Frontal cortex (tissue), 4 donors: ENCODE data around the gene NUP214. TPM values are rescaled to one million over a fixed set of nuclear protein-coding genes. Genes with fewer than 3 reads are reported as not detected.
"Not testable (repeated sequence)": the region's sequence is repeated elsewhere in the genome, so short reads cannot be mapped to it uniquely, and the experiment has no call there.

ENCODE experiments used
- DNase-seq, 2 donors: peaks; one replicate each; pipeline ENCODE4 v3.0.0; 2012; ENCODE audit warnings: low spot score in 2 of 2
- FAIRE-seq: peaks from 2 replicates; lab custom pipeline; 2012; peaks lifted over from hg19 to GRCh38; lab: Jason Lieb, UNC
- total RNA-seq: library from RNA; depleted of rRNA; stranded (reverse); fragments of >200 nt; gene quantifications from one replicate; pipeline ENCODE4 v1.2.3, GENCODE V29; 2014
- donor health status: control.
- donor health status: control.
- donor health status: control.

Gene NUP214
- total RNA-seq, 1 donor from 2014 or later = 9.0 TPM

DNA sequence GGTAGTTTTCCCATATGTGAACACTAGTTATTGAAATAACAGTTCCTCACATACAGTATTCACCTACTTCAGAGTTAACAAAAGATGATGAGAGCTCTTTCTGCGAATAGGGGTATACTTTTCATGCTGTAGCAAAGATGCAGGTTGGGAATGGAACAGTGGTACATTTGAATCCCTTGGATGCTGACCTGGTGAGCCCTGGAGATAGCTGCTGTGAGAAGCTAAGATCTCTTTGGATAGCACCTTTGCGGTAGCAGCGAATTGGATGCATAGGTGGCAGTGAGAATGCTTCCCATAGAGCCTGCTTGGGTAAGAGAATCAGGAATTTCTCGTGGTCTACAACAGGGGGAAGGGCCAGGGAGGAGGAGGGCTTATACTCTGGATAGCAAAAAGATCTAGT is 61.2 kb downstream of the NUP214 start:
- DNase-seq = no peak
- FAIRE-seq = no peak

DNA sequence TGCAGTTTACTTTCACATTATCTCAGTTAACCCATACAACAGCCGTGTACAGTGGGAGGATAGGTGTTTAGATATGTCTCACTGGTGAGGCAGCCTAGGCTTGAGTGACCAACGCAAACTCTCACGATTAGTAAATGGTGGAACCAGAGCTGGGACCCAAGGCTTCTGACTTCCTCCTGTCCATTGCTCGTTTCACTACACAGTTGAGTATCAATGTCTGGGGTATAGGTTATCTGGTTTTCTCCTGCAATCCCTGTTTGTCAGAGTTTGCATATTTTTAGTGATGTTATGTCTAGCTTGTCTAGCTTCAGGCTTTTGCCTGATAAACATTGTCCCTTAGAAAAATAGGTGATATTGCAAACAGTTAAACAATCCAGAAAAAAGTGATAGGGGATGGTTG is 62.6 kb downstream of the NUP214 start:
- DNase-seq (no peak), FAIRE-seq (no peak)

DNA sequence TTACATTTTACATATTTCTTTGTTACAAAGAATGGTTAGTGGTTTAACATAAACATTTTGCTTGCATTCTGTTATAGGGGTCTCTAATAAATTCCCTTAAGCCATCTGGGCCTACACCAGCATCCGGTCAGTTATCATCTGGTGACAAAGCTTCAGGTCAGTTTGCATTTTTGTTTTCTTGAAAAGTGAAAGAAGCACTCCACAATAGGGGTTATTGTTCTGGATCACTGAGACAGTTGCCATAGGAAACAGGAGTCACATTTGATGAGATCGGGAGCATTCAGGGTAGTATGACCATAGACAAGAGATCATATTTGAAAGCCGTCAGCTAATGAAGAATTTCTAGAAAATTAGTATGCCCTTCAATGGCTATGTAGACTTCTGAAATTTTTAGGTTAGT is 63.6 kb downstream of the NUP214 start:
- FAIRE-seq = no peak
- DNase-seq = no peak

GRCh38 chr9:131190191-131190590 is 64.8 kb downstream of the NUP214 start:
- DNase-seq = no peak
- FAIRE-seq = no peak

DNA sequence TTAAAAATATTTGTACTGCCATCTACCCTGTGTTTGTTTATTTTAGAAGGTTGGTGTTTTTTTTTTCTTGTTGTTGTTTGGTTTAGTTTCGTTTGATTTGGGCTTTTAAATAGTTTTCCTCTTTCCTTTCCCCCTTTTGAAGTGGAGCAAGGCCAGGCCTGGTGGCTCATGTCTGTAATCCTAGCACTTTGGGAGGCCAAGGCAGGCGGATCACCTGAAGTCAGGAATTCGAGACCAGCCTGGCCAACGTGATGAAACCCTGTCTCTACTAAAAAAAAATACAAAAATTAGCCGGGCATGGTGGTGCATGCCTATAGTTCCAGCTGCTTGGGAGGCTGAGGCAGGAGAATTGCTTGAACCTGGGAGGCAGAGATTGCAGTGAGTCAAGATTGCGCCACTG is 65.6 kb downstream of the NUP214 start:
- DNase-seq, FAIRE-seq: not testable (repeated sequence)

DNA sequence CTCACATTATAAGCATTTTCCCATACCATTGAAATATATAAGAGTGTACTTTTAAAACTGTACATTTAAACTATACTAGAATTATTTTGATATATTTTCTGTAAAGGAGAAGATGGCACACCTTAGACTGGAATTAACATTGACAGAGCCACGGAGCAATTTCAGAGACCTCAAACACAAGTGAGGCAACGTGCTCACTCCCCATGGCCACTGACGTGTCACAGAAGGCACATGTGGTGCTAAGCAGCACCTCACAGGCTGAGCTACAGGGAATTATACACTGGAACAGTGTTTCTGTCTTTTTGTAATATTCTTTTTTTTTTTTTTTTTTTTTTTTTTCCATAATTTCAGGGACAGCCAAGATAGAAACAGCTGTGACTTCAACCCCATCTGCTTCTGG is 66.5 kb downstream of the NUP214 start:
- FAIRE-seq (no peak), DNase-seq (no peak)

DNA sequence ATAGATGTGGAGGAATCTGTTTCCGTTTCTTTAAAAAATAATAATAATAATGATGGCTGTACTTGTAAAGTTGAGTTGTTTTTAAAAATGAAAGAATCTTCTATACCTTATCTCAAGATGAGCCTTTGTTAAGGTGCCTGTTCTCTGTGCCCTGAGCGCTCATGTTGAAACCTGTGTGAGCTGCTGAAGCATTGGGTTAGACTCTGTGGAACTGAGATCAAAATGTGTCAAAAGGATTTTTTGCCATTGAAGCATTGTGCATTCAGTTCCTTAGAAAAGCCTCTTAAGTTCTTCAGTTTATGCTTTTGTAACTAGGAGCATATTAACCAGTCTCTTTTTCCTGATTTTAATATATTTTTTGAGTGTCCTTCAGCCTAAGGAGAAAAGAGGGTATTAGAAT is 67.7 kb downstream of the NUP214 start:
- FAIRE-seq = no peak
- DNase-seq = no peak

- FAIRE-seq = no peak
- no peak for DNase-seq
Measured at GRCh38 chr9:131194762-131195161, 69.4 kb downstream of the NUP214 start.

DNA sequence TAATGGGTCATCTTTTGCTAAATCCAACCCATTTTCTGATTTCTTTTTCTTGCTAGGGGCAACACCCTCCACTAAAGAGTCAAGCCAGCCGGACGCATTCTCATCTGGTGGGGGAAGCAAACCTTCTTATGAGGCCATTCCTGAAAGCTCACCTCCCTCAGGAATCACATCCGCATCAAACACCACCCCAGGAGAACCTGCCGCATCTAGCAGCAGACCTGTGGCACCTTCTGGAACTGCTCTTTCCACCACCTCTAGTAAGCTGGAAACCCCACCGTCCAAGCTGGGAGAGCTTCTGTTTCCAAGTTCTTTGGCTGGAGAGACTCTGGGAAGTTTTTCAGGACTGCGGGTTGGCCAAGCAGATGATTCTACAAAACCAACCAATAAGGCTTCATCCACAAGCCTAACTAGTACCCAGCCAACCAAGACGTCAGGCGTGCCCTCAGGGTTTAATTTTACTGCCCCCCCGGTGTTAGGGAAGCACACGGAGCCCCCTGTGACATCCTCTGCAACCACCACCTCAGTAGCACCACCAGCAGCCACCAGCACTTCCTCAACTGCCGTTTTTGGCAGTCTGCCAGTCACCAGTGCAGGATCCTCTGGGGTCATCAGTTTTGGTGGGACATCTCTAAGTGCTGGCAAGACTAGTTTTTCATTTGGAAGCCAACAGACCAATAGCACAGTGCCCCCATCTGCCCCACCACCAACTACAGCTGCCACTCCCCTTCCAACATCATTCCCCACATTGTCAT is 72.0 kb downstream of the NUP214 start:
- DNase-seq = no peak
- no peak for FAIRE-seq

GRCh38 chr9:131198041-131198715 is 72.8 kb downstream of the NUP214 start:
- FAIRE-seq (no peak), DNase-seq (no peak)

DNA sequence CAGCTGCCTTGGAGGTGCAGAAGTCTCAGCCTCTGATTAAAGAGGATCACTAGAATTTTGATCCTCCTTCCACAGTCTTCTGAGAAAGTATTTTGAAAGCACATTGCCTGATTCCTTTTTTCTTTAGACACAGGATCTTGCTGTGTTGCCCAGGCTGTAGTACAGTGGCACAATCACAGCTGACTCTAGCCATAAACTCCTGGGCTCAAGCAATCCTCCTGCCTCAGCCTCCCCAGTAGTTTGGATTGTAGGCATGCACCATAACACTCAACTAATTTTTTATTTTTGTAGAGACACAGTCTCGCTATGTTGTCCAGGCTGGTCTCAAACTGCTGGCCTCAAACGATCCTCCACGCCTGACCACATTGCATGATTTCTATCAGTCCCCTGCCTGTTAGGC is 76.5 kb downstream of the NUP214 start:
- DNase-seq (no peak), FAIRE-seq (no peak)

GRCh38 chr9:131203431-131204218 is 78.2 kb downstream of the NUP214 start:
- no peak for FAIRE-seq
- no peak for DNase-seq

DNA sequence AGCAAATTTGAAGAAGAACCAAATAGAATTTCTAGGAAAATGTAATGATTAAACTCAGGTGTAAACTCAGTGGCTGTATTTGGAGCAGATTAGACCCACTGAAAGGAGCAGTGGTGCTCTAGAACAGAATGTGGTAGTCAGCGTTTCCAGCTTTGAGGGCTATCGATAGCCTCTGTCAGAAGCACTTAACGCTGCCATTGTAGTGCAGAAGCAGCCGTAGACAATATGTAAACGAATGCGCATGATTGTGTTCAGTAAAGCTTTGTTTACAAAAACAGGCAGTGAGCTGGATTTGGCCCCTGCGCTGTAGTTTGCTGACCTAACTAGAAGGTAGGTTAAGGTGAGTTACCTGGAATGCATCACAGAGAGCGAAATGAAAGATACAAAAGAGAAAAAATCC is 78.9 kb downstream of the NUP214 start:
- DNase-seq (no peak), FAIRE-seq (no peak)

DNA sequence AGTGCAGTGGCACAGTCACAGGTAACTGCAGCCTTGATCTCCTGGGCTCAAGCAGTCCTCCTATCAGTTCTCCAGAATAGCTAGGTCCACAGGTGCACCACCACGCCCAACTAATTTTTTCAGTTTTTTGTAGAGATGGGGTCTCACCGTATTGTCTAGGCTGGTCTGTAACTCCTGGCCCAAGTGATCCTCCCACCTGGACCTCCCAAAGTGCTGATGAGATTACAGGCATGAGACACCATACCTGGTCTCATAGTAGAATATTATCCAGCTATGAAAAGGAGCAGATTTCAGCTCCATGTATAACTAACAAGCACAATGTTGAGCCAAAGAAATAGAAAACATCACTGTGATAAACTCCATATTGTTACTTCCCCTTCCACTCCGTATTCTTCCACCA is 81.1 kb downstream of the NUP214 start:
- FAIRE-seq = no peak

DNA sequence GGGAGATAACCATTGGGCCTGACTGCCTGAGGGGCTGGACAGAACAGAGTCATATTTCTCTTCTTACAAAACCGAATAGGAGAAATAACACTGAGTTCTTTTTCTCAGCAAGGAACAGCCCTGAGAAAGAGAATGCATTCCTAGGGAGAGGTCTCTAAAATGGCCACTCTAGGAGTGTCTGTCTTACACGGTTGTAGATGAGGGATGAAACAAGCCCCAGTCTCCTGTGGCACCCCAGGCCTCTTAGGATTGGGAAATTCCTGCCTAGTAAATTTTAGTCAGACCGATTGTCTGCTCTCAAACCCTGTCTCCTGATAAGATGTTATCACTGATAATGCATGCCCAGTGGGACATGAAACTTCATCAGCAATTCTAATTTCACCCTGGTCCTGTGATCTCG is 86.5 kb downstream of the NUP214 start:
- not testable (repeated sequence) for FAIRE-seq, DNase-seq

More for the DNA sequence above, 81.1 kb downstream of the NUP214 start:
- no peak for DNase-seq

DNA sequence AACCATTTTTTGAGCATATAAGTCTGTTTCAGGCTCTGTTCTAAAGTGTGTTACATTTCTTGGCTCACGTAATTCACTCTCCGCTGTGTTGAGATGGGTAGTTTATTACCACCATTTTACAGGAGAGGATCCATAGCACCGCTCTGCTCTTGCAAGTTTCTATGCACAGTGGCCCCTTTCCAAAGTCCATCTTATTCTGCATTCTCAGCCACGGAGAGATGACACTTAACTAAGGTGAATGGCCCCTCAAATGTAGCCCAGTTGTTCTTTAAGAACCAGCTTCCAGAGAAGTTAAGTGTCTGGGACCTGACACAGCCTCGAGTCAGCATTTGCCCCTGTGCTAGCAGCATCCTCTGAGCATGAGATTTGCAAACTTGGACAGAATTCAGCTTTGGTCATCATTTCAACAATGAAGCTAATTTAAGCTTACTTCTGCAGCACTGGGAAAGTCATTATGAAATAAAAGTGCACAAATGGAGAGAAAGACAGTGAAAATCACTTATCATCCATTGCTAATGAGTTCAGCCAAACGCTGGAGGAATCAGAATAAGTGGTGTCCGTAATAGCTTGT is 89.0 kb downstream of the NUP214 start:
- no peak for DNase-seq
- FAIRE-seq = no peak

- FAIRE-seq = no peak
Measured at GRCh38 chr9:131214876-131215275, 89.5 kb downstream of the NUP214 start.

DNA sequence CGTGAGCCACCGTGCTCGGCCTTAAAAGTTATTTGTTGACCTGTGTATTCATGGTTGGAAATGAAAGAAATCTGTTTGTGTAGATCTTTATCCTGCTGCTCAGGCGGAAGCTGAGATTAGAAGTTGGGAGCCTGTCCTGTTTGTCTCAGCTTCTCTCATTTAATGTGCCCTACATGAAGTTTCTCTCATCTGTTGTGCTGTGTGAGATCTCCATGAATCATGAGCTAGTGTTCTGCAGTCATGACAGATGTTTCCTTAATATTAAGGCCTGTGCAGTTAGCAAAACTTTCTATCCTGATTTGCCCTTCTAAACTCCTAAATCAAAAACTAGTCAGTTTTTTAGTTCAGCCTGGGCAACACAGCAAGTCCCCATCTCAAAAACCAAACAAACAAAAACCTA is 91.4 kb downstream of the NUP214 start:
- no peak for FAIRE-seq

More at GRCh38 chr9:131214876-131215275, 89.5 kb downstream of the NUP214 start:
- no peak for DNase-seq

GRCh38 chr9:131217331-131218031 is 92.1 kb downstream of the NUP214 start:
- FAIRE-seq (no peak), DNase-seq (no peak)

More for the DNA sequence above, 91.4 kb downstream of the NUP214 start:
- no peak for DNase-seq

DNA sequence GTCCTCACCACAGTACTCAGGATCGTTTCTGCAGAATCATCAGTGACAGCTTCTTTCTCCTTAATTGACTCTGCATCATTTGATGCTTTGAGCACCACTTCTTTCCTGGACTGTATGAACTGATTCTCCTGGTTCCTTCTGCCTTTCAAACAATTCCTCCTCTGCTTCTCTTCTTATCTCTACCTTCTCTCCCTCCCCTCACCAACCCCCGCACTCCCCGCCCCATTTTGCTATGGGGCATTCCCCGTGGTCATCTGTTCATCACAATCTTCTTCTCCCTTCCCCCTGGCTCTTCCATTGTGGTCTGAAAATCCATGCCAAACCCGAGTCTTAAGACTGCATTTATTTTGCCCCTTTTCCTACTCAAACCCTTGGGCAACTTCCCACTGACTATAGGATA is 93.0 kb downstream of the NUP214 start:
- no peak for FAIRE-seq
- no peak for DNase-seq
